Caco-2 (cell line): ENCODE data around the gene MAMDC4. TPM values are rescaled to one million over a fixed set of nuclear protein-coding genes. Genes with fewer than 3 reads are reported as not detected.
"Not testable (repeated sequence)": the region's sequence is repeated elsewhere in the genome, so short reads cannot be mapped to it uniquely, and the experiment has no call there.

ENCODE experiments used
- BruUV-seq: library from RNA; stranded (reverse); fragments of 400-500 nt; replicated peaks from 2 replicates; lab custom pipeline; 2021; lab: Mats Ljungman, UMichigan
- CTCF ChIA-PET: fragments of 300-600 bp; sonication (Branson Sonifier 250); formaldehyde crosslinking; loops from one replicate; lab custom pipeline; 2022; ENCODE audit warnings: antibody characterized with exemption; lab: Charles Lee
- POLR2A ChIA-PET: fragments of 300-600 bp; sonication (Branson Sonifier 250); formaldehyde crosslinking; loops from one replicate; lab custom pipeline; 2022; ENCODE audit warnings: antibody characterized with exemption; lab: Charles Lee
- DNase-seq, 2 experiments: peaks; one replicate each; pipeline versions ENCODE4 v3.0.0 to v3.0.0-alpha.2; 2020 to 2022
- H3K27me3 ChIP-seq: replicated peaks from 2 replicates; pipeline ENCODE4 v1.6.0; 2011; ENCODE audit warnings: low read length; ENCODE audit not compliant: control insufficient read depth, insufficient read depth
- H3K36me3 ChIP-seq: 2 replicates; pipeline ENCODE4 v1.5.1; 2011; ENCODE audit warnings: low read length; ENCODE audit not compliant: control insufficient read depth, insufficient read depth
- H3K4me1 ChIP-seq: fragments of 250-450 bp; sonication (Bioruptor Pico); 2 replicates; pipeline ENCODE4 v1.5.1; 2020; ENCODE audit warnings: mild to moderate bottlenecking
- H3K4me3 ChIP-seq: 2 replicates; pipeline ENCODE4 v1.5.1; 2011; ENCODE audit warnings: low read depth, mild to moderate bottlenecking, control low read depth, low read length
- H3K9me3 ChIP-seq: fragments of 250-450 bp; sonication (Bioruptor Pico); 2 replicates; pipeline ENCODE4 v1.5.1; 2020; ENCODE audit warnings: mild to moderate bottlenecking, moderate library complexity
- H3K27ac Mint-ChIP-seq: one replicate; pipeline ENCODE4 v1.8.0; 2022; ENCODE audit warnings: mixed read lengths; ENCODE audit not compliant: unreplicated experiment
- H3K27me3 Mint-ChIP-seq: one replicate; pipeline ENCODE4 v1.8.0; 2022; ENCODE audit warnings: mixed read lengths; ENCODE audit not compliant: insufficient read depth, unreplicated experiment
- H3K36me3 Mint-ChIP-seq: one replicate; pipeline ENCODE4 v1.8.0; 2022; ENCODE audit warnings: mild to moderate bottlenecking, mixed read lengths; ENCODE audit not compliant: insufficient read depth, unreplicated experiment
- H3K4me1 Mint-ChIP-seq: one replicate; pipeline ENCODE4 v1.8.0; 2022; ENCODE audit warnings: low read depth, mixed read lengths; ENCODE audit not compliant: unreplicated experiment
- H3K4me3 Mint-ChIP-seq: one replicate; pipeline ENCODE4 v1.8.0; 2022; ENCODE audit warnings: mild to moderate bottlenecking, moderate library complexity, mixed read lengths; ENCODE audit not compliant: unreplicated experiment
- H3K9me3 Mint-ChIP-seq: one replicate; pipeline ENCODE4 v1.8.0; 2022; ENCODE audit warnings: mixed read lengths; ENCODE audit not compliant: unreplicated experiment
- intact Hi-C: fragments of 100-400 bp; cut with micrococcal nuclease; formaldehyde crosslinking; loops from one replicate; pipeline ENCODE4 v1.10.0; 2022; ENCODE audit not compliant: unreplicated experiment
- total RNA-seq: library from RNA; stranded (reverse); gene quantifications from 2 replicates; pipeline ENCODE4 v1.2.3, GENCODE V29; 2022
- TF ChIP-seq, protein P1 (sequence below), 2 experiments: fragments of 200-600 bp in 1 of 2; IDR thresholded peaks; 1 replicate in 1 of 2; 2 replicates in 1 of 2; pipeline versions ENCODE4 v1.5.1 to v1.8.0; 2011 to 2022; ENCODE audit warnings: antibody characterized with exemption in 1 of 2, control low read depth in 1 of 2, inconsistent platforms in 1 of 2, low read depth in 1 of 2, low read length in 1 of 2, mild to moderate bottlenecking in 1 of 2, moderate library complexity in 1 of 2; ENCODE audit not compliant: insufficient read depth in 1 of 2, severe bottlenecking in 1 of 2, unreplicated experiment in 1 of 2

The MAMDC4 gene
- total RNA-seq, 1 experiment from 2014 or later, result 8.8 TPM

DNA sequence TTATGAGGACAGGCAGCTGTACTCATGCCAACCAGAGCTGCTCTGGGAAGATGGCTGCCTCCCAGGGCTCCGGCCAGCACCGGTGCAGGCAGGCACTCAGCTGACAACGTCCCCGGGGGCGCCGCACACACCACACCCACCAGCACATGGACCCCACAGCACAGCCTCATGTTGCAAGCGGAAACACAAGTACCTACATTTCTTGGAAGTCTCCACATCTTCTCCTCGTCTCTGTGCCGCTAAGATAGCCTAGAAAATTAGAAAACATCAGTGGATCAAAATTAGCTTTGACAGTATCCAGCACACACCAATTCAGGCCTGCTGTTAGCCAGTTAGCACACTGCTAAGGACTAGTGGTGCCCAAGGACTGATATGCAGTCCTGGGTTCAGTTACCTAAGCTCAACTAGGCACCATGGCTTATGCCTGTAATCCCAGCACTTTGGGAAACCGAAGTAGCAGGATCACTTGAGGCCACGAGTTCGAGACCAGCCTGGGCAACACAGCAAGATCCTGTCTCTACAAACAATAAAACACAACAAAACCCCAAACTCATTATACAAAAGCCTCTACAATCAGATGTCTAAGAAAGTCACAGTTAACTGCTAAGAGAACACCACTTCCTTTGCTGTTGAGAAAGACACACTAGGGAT is 11.6 kb downstream of the MAMDC4 start:
- Histone ChIP-seq H3K4me1 (peaks cover 13% of the 10 kb centered on the region), H3K9me3 (no peaks in the 10 kb centered on the region), H3K27me3 (no peaks in the 10 kb centered on the region), H3K4me3 (no peak overlapping the region), H3K36me3 (peaks cover 1% of the 10 kb centered on the region; the same call in 1 of the 2 replicates)
- H3K4me1 Mint-ChIP-seq, result no peaks in the 10 kb centered on the region
- no peaks in the 10 kb centered on the region for H3K27me3 Mint-ChIP-seq
- TF ChIP-seq, protein P1, sequence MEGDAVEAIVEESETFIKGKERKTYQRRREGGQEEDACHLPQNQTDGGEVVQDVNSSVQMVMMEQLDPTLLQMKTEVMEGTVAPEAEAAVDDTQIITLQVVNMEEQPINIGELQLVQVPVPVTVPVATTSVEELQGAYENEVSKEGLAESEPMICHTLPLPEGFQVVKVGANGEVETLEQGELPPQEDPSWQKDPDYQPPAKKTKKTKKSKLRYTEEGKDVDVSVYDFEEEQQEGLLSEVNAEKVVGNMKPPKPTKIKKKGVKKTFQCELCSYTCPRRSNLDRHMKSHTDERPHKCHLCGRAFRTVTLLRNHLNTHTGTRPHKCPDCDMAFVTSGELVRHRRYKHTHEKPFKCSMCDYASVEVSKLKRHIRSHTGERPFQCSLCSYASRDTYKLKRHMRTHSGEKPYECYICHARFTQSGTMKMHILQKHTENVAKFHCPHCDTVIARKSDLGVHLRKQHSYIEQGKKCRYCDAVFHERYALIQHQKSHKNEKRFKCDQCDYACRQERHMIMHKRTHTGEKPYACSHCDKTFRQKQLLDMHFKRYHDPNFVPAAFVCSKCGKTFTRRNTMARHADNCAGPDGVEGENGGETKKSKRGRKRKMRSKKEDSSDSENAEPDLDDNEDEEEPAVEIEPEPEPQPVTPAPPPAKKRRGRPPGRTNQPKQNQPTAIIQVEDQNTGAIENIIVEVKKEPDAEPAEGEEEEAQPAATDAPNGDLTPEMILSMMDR (IDR thresholded peaks at IDR 0.05; ENCODE audit: insufficient read depth in 1 of 2, low read depth in 1 of 2, low read length in 1 of 2, severe bottlenecking in 1 of 2, unreplicated experiment in 1 of 2), result no peak
- no peak overlapping the region for H3K27ac Mint-ChIP-seq
- POLR2A ChIA-PET, result no interaction called here
- no peak for DNase-seq
- H3K4me3 Mint-ChIP-seq, result no peak overlapping the region
- H3K9me3 Mint-ChIP-seq, result no peaks in the 10 kb centered on the region
- CTCF ChIA-PET, result no interaction called here
- H3K36me3 Mint-ChIP-seq, result peaks cover 78% of the 10 kb centered on the region
- BruUV-seq, result no TSS peak
- intact Hi-C loops, result no loop called here

DNA sequence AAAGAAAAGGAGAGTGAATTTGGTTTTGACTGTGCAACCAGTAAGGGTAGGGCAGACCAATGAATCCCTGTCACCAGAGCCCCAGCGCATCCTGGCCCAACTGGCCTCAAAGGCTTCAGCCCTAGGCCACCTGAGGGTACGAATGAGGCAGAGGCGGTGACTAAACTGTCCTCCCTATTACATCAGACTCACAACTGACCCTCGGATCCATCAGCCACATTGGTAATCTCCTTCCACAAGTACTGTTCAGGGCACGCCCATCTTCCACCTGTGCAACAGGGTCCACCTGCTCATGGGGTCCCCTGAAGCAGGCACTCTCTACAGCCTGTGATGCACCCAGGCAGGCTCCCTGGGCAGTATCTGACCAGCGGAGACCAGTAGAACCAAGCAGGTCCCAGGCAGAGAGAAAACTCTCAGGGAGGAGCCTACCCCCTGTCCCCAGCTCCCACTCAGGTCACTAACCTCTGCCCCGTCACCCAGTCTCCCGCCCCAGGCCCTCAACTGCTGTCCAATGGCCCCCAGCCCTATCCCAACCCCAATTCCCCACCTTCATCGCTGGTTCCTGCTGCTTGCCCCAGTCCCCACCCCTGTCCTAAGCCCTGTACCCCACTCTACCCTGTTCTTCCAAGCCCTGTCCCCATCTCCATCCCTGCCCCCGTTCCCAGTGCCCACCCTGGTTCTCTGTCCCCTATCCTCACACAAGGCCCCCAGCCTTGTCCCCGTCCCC is 13.1 kb downstream of the MAMDC4 start:
- H3K27ac Mint-ChIP-seq, result peak overlapping the region; percentile 76
- peaks cover 1% of the 10 kb centered on the region; the same call in 1 of the 2 replicates for H3K36me3 ChIP-seq
- TF ChIP-seq, protein P1 (IDR thresholded peaks at IDR 0.05; ENCODE audit: insufficient read depth in 1 of 2, low read depth in 1 of 2, low read length in 1 of 2, severe bottlenecking in 1 of 2, unreplicated experiment in 1 of 2), result no peak
- peak overlapping the region; percentile 77 for H3K4me3 Mint-ChIP-seq
- intact Hi-C loops, result no loop called here
- no peaks in the 10 kb centered on the region for H3K4me1 Mint-ChIP-seq
- ChIA-PET POLR2A (no interaction called here), CTCF (no interaction called here)
- no peaks in the 10 kb centered on the region for H3K27me3 Mint-ChIP-seq
- H3K36me3 Mint-ChIP-seq, result peaks cover 67% of the 10 kb centered on the region
- peak overlapping the region; percentile 60 for H3K4me3 ChIP-seq
- BruUV-seq, result no TSS peak
- H3K27me3 ChIP-seq, result no peaks in the 10 kb centered on the region
- no peak for DNase-seq
- peaks cover 3% of the 10 kb centered on the region; the same call in 1 of the 2 replicates for H3K4me1 ChIP-seq
- no peaks in the 10 kb centered on the region; the same call in 1 of the 2 replicates for H3K9me3 ChIP-seq
- H3K9me3 Mint-ChIP-seq, result no peaks in the 10 kb centered on the region

DNA sequence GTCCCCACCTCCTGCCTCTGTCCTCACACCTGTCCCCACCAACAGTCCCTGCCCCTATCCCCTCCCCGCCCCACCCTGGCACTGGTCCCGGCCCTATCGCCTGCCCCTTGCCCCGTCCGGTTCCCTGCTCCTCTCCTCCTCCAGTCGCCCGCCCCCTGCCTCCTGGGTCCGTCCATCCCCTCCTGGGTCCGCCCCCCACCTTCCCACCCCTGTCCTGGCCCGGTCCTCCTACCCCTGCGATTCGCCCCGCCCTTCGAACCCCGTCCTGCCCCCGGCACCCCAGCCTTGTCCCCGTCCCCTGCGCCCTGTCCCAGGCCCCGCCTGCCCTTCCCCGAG is 13.6 kb downstream of the MAMDC4 start:
- no peaks in the 10 kb centered on the region for H3K9me3 Mint-ChIP-seq
- no TSS peak for BruUV-seq
- Histone ChIP-seq H3K27me3 (no peaks in the 10 kb centered on the region), H3K4me3 (peak overlapping the region; percentile 60), H3K9me3 (peaks cover 5% of the 10 kb centered on the region), H3K4me1 (peaks cover 3% of the 10 kb centered on the region; the same call in 1 of the 2 replicates), H3K36me3 (peaks cover 1% of the 10 kb centered on the region; the same call in 1 of the 2 replicates)
- H3K27me3 Mint-ChIP-seq, result no peaks in the 10 kb centered on the region
- H3K36me3 Mint-ChIP-seq, result peaks cover 62% of the 10 kb centered on the region
- no peaks in the 10 kb centered on the region for H3K4me1 Mint-ChIP-seq
- POLR2A ChIA-PET, result interaction anchor here (0.8 to 1.0 kb wide), 2 partner anchors 16 to 88 kb away, joined by 3 to 5 read pairs; no protein-coding TSS in a partner anchor
- peak in 1 of 2 experiments; percentile 58 for DNase-seq
- peak overlapping the region; percentile 76 for H3K27ac Mint-ChIP-seq
- peak overlapping the region; percentile 77 for H3K4me3 Mint-ChIP-seq
- CTCF ChIA-PET, result interaction anchor here (1.0 kb wide), 1 partner anchor 23 kb away, joined by 4 read pairs; the partner anchor contains the start of gene AJM1
- TF ChIP-seq, protein P1 (IDR thresholded peaks at IDR 0.05; ENCODE audit: insufficient read depth in 1 of 2, low read depth in 1 of 2, low read length in 1 of 2, severe bottlenecking in 1 of 2, unreplicated experiment in 1 of 2), result no peak
- intact Hi-C loops, result loop anchor here (1.0 kb wide), 1 partner anchor 16 kb away; the partner anchor contains the start of gene PHPT1

DNA sequence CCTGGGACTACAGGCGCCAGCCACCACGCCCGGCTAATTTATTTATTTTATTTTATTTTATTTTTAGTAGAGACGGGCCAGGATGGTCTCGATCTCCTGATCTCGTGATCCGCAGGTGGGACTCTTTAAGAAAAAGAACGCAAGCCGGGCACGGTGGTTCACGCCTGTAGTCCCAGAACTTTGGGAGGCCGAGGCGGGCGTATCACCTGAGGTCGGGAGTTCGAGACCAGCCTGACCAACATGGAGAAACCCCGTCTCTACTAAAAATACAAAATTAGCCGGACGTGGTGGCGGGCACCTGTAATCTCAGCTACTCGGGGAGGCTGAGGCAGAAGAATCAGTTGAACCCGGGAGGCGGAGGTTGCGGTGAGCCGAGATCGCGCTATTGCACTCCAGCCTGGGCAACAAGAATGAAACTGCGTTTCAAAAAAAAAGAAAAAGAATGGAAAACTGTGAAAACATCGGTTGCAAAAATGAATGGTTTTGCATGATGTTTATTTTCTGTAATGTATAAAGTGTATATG is 14.8 kb downstream of the MAMDC4 start:
- H3K4me1 ChIP-seq, H3K27me3 ChIP-seq, DNase-seq, H3K4me1 Mint-ChIP-seq, H3K27ac Mint-ChIP-seq, H3K36me3 ChIP-seq, CTCF ChIA-PET, POLR2A ChIA-PET, H3K27me3 Mint-ChIP-seq, H3K9me3 Mint-ChIP-seq, BruUV-seq: not testable (repeated sequence)
- intact Hi-C loops, result loop anchor here (1.0 kb wide), 1 partner anchor 18 kb away; the partner anchor contains the start of gene PHPT1
- Histone ChIP-seq H3K4me3 (peak overlapping the region; percentile 60), H3K9me3 (peaks cover 14% of the 10 kb centered on the region)
- H3K36me3 Mint-ChIP-seq, result peaks cover 51% of the 10 kb centered on the region
- H3K4me3 Mint-ChIP-seq, result peak overlapping the region; percentile 77
